ENCODE data around the gene TMEFF1.

The TMEFF1 gene

GRCh38 chr9:100447041-100447440, 25.9 kb upstream of the TMEFF1 start:
- no peak for TF ChIP-seq CTCF (IDR thresholded peaks at IDR 0.05; ENCODE audit: low read depth, low read length, missing control alignments)
- no peak overlapping the region for H3K4me3 ChIP-seq (ENCODE audit: low read depth, low read length)
- no peak for DNase-seq (ENCODE audit: low read depth)
- in situ Hi-C loops (cut with HindIII; ENCODE audit: low sequenced_read_pairs), result no loop called here

GRCh38 chr9:100448266-100448665, 24.7 kb upstream of the TMEFF1 start:
- in situ Hi-C loops (cut with HindIII; ENCODE audit: low sequenced_read_pairs), result no loop called here
- H3K4me3 ChIP-seq (ENCODE audit: low read depth, low read length), result no peak overlapping the region
- TF ChIP-seq CTCF (IDR thresholded peaks at IDR 0.05; ENCODE audit: low read depth, low read length, missing control alignments), result no peak
- no peak for DNase-seq (ENCODE audit: low read depth)

- no peak for TF ChIP-seq CTCF (IDR thresholded peaks at IDR 0.05; ENCODE audit: low read depth, low read length, missing control alignments)
- in situ Hi-C loops (cut with HindIII; ENCODE audit: low sequenced_read_pairs), result no loop called here
- DNase-seq (ENCODE audit: low read depth), result no peak
- H3K4me3 ChIP-seq (ENCODE audit: low read depth, low read length), result no peak overlapping the region
Measured at GRCh38 chr9:100449420-100449819, 23.5 kb upstream of the TMEFF1 start.

GRCh38 chr9:100452894-100453293, 20.1 kb upstream of the TMEFF1 start:
- H3K4me3 ChIP-seq (ENCODE audit: low read depth, low read length), result no peak overlapping the region
- no peak for TF ChIP-seq CTCF (IDR thresholded peaks at IDR 0.05; ENCODE audit: low read depth, low read length, missing control alignments)

GRCh38 chr9:100455470-100455869, 17.5 kb upstream of the TMEFF1 start:
- H3K4me3 ChIP-seq (ENCODE audit: low read depth, low read length), result no peak overlapping the region
- in situ Hi-C loops (cut with HindIII; ENCODE audit: low sequenced_read_pairs), result no loop called here
- TF ChIP-seq CTCF (IDR thresholded peaks at IDR 0.05; ENCODE audit: low read depth, low read length, missing control alignments), result no peak
- no peak for DNase-seq (ENCODE audit: low read depth)

More at GRCh38 chr9:100452894-100453293, 20.1 kb upstream of the TMEFF1 start:
- in situ Hi-C loops (cut with HindIII; ENCODE audit: low sequenced_read_pairs), result no loop called here
- no peak for DNase-seq (ENCODE audit: low read depth)

GRCh38 chr9:100457517-100457916, 15.4 kb upstream of the TMEFF1 start:
- no peak overlapping the region for H3K4me3 ChIP-seq (ENCODE audit: low read depth, low read length)
- TF ChIP-seq CTCF (IDR thresholded peaks at IDR 0.05; ENCODE audit: low read depth, low read length, missing control alignments), result no peak
- no peak for DNase-seq (ENCODE audit: low read depth)
- in situ Hi-C loops (cut with HindIII; ENCODE audit: low sequenced_read_pairs), result no loop called here

GRCh38 chr9:100459963-100460362, 13.0 kb upstream of the TMEFF1 start:
- in situ Hi-C loops (cut with HindIII; ENCODE audit: low sequenced_read_pairs), result no loop called here
- no peak for DNase-seq (ENCODE audit: low read depth)
- TF ChIP-seq CTCF (IDR thresholded peaks at IDR 0.05; ENCODE audit: low read depth, low read length, missing control alignments), result no peak
- H3K4me3 ChIP-seq (ENCODE audit: low read depth, low read length), result no peak overlapping the region
